ENCODE measurements around the gene CA6. TPM values are rescaled to one million over a fixed set of nuclear protein-coding genes. Genes with fewer than 3 reads are reported as not detected.
"Not testable (repeated sequence)": the region's sequence is repeated elsewhere in the genome, so short reads cannot be mapped to it uniquely, and the experiment has no call there.

Gene CA6
- total RNA-seq, 1 donor from 2014 or later: not detected

DNA sequence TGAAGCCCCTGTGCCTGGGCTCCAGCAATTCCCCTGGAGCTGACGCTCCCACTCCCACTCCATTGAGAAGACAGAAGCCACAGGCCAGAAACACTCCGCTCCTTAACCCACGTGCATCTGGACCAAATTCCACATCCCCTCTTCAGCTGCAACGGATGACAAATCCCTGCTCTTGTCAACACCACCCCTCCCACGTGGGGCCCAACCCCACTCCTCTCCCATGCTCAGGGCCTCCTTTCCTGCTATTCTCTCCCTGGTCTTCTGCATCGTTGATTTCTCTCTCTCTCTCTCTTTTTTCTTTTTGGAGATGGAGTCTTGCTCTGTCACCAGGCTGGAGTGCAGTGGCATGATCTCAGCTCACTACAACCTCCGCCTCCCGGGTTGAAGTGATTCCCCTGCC lies 18.3 kb downstream of the CA6 start:
- intact Hi-C loops (cut with micrococcal nuclease): no loop called here
- ATAC-seq (no peak), DNase-seq (no peak)

- ATAC-seq: no peak
- intact Hi-C loops (cut with micrococcal nuclease): no loop called here
- no peak for DNase-seq
Measured at GRCh38 chr1:8965121-8965820, 19.6 kb downstream of the CA6 start.

DNA sequence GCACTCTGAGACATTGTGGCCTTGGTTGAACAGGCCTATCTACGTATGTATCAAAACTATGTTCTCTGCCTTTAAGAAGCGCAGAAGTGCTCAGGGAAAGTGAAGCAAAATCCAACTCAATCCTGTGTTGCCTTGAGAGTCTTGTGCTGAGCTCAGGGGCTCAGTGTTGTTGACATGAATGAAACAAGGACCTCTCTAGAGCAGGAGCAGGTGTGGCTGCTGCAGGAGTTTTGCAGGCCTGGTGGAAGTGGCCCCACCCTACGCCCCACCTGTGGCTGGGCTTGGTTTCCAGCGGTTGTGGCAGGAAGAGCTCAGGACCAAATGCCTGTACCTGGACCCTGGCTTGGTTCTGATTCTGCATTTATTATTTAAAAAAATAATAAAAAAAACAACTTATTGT lies 20.9 kb downstream of the CA6 start:
- no peak for ATAC-seq
- no peak for DNase-seq
- intact Hi-C loops (cut with micrococcal nuclease): no loop called here

- DNase-seq; intact Hi-C loops (cut with micrococcal nuclease); ATAC-seq: not testable (repeated sequence)
Measured at GRCh38 chr1:8968902-8969301, 23.2 kb downstream of the CA6 start.

DNA sequence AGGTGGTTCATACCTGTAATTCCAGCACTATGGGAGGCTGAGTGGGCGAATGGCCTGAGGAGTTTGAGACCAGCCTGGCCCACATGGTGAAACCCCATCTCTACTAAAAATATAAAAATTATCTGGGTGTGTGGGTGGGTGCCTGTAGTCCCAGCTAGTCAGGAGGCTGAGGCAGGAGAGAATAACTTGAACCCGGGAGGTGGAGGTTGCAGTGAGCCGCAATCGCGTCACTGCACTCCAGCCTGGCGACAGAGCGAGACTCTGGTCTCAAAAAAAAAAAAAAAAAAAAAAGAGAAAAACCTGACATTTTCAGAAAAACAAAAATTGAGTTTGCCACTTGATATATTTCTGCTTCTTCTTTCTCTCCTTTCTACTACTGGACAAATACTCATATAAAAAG lies 24.3 kb downstream of the CA6 start:
- no peak for DNase-seq
- intact Hi-C loops (cut with micrococcal nuclease): no loop called here
- no peak for ATAC-seq

DNA sequence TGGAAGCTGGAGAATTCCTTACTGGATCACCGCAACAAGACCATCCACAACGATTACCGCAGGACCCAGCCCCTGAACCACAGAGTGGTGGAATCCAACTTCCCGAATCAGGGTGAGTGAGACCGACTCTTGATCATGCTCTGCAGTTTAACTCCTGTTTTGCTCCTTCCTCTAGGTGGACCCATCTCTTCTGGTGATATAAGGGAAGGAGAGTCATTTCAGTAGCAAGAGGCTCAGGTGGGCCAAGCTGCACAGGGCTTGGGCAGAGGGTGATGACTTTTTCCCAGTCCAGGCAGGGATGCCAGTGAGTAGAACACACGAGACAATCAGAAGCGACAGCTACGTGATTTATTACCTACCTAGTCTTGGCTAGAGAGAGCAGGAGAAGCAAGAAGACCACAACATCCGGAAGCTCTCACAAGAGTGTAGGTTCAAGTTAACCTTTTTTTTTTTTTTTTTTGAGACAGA lies 25.2 kb downstream of the CA6 start:
- ATAC-seq: no peak
- intact Hi-C loops (cut with micrococcal nuclease): no loop called here
- DNase-seq: no peak

DNA sequence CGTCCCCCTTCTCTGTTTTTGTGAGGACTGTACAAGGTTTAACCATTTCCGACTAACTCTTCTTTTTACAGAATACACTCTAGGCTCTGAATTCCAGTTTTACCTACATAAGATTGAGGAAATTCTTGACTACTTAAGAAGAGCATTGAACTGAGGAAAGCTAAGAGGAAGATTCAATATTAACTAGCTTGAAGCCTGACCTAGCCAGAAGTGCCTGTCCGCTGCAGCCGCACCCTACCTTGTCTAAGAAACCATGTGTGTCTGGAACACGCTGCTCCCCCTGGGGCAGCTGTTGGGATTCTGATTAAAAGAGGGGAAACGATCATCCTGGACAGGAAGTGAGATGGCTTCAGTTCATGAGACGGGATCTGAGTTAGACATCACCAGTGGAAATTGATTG lies 28.9 kb downstream of the CA6 start:
- no peak for DNase-seq

GRCh38 chr1:8976338-8976737 lies 30.7 kb downstream of the CA6 start:
- ATAC-seq (no peak), DNase-seq (no peak)
- intact Hi-C loops (cut with micrococcal nuclease): no loop called here

More for the DNA sequence above, 28.9 kb downstream of the CA6 start:
- intact Hi-C loops (cut with micrococcal nuclease): no loop called here
- ATAC-seq: no peak

GRCh38 chr1:8976896-8977450 lies 31.3 kb downstream of the CA6 start:
- no peak for DNase-seq
- intact Hi-C loops (cut with micrococcal nuclease): no loop called here
- ATAC-seq: no peak

GRCh38 chr1:8980656-8981055 lies 35.0 kb downstream of the CA6 start:
- ATAC-seq: no peak
- no peak for DNase-seq

DNA sequence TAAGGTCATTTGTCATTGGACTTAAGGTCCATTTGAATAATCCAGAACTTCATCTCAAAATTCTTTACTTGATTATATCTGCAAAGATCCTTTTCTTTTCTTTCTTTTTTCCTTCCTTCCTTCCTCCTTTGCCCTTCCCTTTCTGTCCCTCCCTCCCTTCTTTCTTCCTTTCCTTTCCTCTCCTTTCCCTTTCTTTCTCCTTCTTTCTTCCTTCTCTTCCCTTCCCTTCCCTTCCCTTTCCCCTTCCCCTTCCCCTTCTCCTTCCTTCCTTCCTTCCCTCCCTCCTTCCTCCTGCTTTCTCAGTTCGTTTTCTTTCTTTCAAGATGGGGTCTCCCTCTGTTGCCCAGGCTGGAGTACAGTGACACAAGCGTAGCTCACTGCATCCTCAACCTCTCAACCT lies 35.5 kb downstream of the CA6 start:
- no peak for ATAC-seq
- no peak for DNase-seq
- intact Hi-C loops (cut with micrococcal nuclease): no loop called here

More at GRCh38 chr1:8980656-8981055, 35.0 kb downstream of the CA6 start:
- intact Hi-C loops (cut with micrococcal nuclease): no loop called here

DNA sequence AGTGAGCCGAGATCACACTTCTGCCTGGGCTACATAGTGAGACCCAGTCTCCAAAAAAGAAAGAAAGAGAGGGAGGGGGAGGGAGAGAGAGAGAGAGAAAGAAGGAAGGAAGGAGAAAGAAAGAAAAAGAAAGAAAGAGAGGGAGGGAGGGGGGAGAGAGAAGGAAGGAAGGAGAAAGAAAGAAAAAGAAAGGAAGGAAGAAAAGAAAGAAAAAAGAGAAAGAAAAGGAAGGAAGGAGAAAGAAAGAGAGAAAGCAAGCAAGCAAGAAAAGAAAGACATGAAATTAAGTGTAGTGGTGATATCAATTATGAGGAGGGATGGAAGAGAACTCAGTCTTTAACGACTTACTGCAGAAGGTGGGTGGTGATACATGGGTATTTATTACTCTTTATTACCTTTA lies 38.5 kb downstream of the CA6 start:
- DNase-seq (no peak), ATAC-seq (no peak)
- intact Hi-C loops (cut with micrococcal nuclease): no loop called here

DNA sequence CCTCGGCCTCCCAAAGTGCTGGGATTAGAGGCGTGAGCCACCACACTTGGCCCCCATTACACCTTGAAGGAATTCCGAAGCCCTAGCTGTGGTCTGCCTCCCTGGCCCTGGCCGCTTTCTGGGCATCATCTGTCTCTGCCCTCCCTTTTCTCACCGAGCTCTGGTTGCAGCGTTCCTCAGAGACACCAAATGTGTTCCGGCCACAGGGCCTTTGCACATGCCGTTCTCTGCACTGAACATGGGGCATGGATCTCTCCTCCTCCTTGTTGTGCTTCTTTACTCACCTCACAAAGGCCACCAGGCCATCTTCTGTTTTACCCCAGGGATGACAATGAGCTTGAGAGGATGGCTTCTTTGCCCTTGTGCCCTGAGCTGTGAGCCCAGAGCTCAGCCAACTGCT lies 39.3 kb downstream of the CA6 start:
- no peak for DNase-seq
- ATAC-seq: no peak
- intact Hi-C loops (cut with micrococcal nuclease): loop anchor here (5.0 kb wide), 1 partner anchor 68 kb away; no protein-coding TSS in a partner anchor

DNA sequence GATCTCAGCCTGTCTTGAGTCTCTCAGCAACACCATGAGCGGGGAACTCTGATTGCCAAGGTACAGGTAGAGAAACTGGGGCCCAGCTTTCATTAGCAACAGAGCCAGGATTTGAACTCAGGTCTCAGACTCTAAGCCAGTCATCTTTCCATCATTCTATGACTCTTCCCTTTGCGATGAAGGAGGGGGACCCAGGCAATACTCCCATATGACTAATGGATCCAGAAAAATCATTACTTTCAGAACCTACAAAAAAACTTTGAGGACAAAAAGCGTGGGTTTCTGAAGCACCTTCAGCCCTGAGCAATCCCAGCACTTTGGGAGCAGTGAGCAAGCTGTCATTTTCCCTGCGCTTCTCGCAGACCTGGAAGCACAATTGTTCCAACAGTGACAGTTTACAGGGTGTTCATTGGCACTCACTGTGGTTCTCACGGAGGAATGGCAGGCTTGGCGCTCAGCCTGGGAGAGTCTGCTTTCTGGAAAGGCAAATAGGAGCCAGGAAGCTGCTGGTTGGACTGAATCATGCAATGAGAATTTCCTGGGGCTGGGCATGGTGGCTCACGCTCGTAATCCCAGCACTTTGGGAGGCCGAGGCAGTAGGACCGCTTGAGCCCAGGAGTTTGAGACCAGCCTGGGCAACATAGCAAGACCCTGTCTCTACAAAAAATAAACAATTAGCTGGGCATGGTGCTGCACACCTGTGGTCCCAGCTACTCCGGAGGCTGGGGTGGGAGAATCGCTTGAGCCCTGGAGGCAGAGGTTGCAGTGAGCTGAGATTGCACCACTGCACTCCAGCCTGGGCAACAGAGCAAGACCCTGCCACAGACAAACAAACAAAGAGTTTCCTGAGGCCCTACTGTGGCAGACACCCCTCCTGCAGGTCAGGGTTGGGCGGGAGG lies 40.5 kb downstream of the CA6 start:
- intact Hi-C loops (cut with micrococcal nuclease): loop anchor here (5.0 kb wide), 1 partner anchor 69 kb away; no protein-coding TSS in a partner anchor
- DNase-seq: peak; percentile 88
- ATAC-seq: peak; percentile 93

DNA sequence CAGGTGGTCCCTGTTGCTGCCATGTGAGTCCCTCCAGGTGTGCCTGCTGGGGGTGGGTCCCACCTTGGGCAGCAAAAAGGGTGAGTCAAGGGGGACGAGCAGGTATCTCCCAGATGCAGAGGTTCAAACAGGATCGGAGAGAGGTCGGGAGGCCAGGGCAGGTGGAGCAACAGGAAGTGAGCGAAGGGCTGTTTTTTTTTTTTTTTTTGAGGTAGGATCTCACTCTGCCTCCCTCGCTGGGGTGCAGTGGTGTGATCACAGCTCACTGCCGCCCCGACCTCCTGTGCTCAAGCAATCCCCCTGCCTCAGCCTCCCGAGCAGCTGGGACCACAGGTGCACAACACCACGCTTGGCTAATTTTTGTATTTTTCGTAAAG lies 41.1 kb downstream of the CA6 start:
- no peak for ATAC-seq
- intact Hi-C loops (cut with micrococcal nuclease): loop anchor here (5.0 kb wide), 1 partner anchor 70 kb away; no protein-coding TSS in a partner anchor
- no peak for DNase-seq

DNA sequence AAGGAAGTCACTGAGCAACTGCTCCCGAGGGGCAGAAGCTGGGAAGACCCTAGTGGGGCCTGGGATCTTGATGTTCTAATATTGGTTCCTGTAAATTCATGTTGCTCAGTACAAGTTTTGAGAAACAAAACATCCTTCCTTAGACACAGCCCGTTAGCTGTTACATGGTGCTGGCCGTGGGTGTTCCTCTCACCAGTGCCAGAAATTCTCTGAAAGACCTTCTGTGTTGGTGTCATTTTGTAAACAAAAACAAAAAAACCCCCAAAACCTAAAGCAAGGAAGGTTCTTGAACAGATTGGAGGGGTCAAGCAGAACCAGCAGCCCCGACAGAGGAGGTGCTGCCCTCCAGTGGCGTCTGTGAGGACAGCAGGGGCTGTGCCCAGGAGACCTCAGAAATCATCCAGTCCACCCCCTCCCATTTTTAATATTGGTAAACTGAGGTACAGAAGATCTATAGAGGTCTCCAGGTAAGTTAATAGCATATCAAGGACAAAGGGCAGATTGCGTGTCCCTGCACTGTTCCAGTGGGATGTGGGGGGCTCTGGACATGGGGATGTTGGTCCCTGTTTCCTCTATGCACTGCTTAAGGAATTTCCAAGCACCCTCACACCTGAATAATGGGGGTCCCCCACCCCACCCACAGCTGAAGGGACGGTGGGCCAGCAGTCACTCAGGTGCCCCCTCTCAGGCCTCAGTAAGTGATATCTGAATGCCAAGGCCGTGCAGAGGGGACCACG lies 42.4 kb downstream of the CA6 start:
- DNase-seq: peak; percentile 78
- ATAC-seq: peak; percentile 68
- intact Hi-C loops (cut with micrococcal nuclease): loop anchor here (5.0 kb wide), 1 partner anchor 71 kb away; no protein-coding TSS in a partner anchor

DNA sequence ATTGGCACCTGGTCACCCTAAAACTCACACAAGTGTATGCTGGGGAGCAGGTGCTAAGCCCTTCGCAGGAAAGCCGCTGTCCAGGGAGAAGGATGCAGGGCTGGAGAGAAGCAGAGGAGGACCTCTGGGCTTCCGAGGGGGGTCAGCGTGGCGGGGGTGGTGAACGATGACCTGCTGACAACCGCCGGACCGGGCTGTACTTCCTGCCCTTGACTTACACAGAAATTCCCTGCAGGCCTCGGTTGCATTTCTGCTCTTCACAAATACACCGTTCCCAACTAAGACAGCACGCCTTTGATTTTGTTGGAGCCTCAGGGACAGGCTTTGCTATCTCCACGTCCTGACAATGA lies 42.9 kb downstream of the CA6 start:
- intact Hi-C loops (cut with micrococcal nuclease): loop anchor here (5.0 kb wide), 1 partner anchor 71 kb away; no protein-coding TSS in a partner anchor
- ATAC-seq (peak; percentile 61), DNase-seq (peak; percentile 46)

DNA sequence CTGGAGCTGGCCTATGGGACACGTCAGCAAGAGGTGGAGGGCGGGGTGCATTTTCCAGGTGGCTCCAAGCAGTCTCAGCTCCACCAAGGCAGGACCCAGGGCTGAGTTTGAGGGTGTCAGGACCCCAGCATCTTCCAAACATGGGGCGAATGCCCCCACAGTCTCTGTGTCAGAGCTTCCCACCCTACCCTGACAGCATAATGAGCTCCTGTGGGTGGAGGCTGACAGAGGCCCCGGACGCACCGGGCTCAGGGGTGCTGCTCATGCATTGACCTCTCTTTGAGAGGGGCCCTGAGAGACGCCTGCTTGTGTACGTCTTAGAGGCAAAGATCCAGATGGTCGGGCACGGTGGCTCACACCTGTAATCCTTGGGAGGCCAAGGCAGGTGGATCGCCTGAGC lies 43.4 kb downstream of the CA6 start:
- intact Hi-C loops (cut with micrococcal nuclease): loop anchor here (5.0 kb wide), 1 partner anchor 72 kb away; no protein-coding TSS in a partner anchor
- ATAC-seq (no peak), DNase-seq (no peak)

DNA sequence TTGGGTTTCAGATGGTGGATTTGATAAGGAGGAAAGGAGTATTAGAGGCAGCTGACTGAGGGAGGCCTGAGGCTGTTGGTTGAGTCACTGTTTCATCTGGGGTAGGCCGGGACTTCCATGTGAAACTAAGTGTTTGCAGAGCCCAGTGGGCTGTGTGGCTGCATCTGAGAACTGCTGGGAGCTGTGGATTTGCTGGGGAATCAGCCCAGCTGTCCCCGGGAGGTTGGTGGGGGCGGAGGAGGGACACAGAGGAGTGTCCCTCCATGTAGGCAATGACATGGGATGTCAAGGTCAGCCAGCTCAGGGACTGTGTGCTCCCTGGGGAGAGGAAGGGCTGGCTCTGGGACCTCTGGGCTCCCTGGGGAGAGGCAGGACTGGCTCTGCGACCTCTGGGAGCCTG lies 44.2 kb downstream of the CA6 start:
- ATAC-seq (peak; percentile 13), DNase-seq (no peak)

More for the DNA sequence above, 44.2 kb downstream of the CA6 start:
- intact Hi-C loops (cut with micrococcal nuclease): loop anchor here (5.0 kb wide), 1 partner anchor 73 kb away; no protein-coding TSS in a partner anchor
